GM12878 (cell line): ENCODE data around the gene CBR3. TPM values are rescaled to one million over a fixed set of nuclear protein-coding genes. Genes with fewer than 3 reads are reported as not detected.
A peak's percentile ranks its signal among the peaks of the same experiment; 100 is the strongest.

Source experiments
- ASH2L ChIP-seq: fragments of 300-600, 200-600 bp; sonication (generic); IDR thresholded peaks from 2 replicates; pipeline ENCODE4 v1.6.1; 2017; ENCODE audit warnings: low read depth, mild to moderate bottlenecking, borderline replicate concordance
- BHLHE40 ChIP-seq, 2 experiments: fragments of 450-650 bp in 1 of 2; IDR thresholded peaks; 2 replicates each; pipeline ENCODE4 v1.6.1; 2011 to 2017; ENCODE audit warnings: low read depth in 2 of 2, borderline replicate concordance in 1 of 2, improper control_type of control experiment in 1 of 2, low read length in 1 of 2, mild to moderate bottlenecking in 1 of 2
- CBX5 ChIP-seq: sonication (generic); IDR thresholded peaks from 2 replicates; pipeline ENCODE4 v1.6.1; 2016; ENCODE audit warnings: low read depth, moderate library complexity, mild to moderate bottlenecking, inconsistent platforms
- CREB1 ChIP-seq: IDR thresholded peaks from 2 replicates; pipeline ENCODE4 v1.6.1; 2012; ENCODE audit warnings: low read depth, mild to moderate bottlenecking, inconsistent platforms
- EGR1 ChIP-seq, 2 experiments: IDR thresholded peaks; 1 replicate in 1 of 2; 2 replicates in 1 of 2; pipeline ENCODE4 v1.6.1; 2011 to 2012; ENCODE audit warnings: low read depth in 2 of 2, low read length in 2 of 2, borderline replicate concordance in 1 of 2, mild to moderate bottlenecking in 1 of 2, moderate library complexity in 1 of 2
- EP300 ChIP-seq, 2 experiments: fragments of 150-350 bp in 1 of 2; IDR thresholded peaks; 2 replicates each; pipeline ENCODE4 v1.6.1; 2011 to 2012; ENCODE audit warnings: low read depth in 2 of 2, low read length in 2 of 2, borderline replicate concordance in 1 of 2, improper control_type of control experiment in 1 of 2, inconsistent platforms in 1 of 2; ENCODE audit not compliant: control insufficient read depth in 1 of 2
- EZH2 ChIP-seq: IDR thresholded peaks from 2 replicates; pipeline ENCODE4 v1.6.1; 2012; ENCODE audit warnings: low read depth, mild to moderate bottlenecking, control low read depth, inconsistent platforms, low read length, borderline replicate concordance; ENCODE audit not compliant: control insufficient read depth
- FOXM1 ChIP-seq: IDR thresholded peaks from 2 replicates; pipeline ENCODE4 v1.6.1; 2012; ENCODE audit warnings: low read depth, mild to moderate bottlenecking, inconsistent platforms, low read length, moderate library complexity
- GABPA ChIP-seq: IDR thresholded peaks from 2 replicates; pipeline ENCODE4 v1.6.1; 2014; ENCODE audit warnings: antibody characterized with exemption, low read depth, mild to moderate bottlenecking, inconsistent platforms
- HCFC1 ChIP-seq: fragments of 150-350 bp; IDR thresholded peaks from 2 replicates; pipeline ENCODE4 v1.6.1; 2014; ENCODE audit warnings: low read length
- HDAC6 ChIP-seq: fragments of 200-600 bp; sonication (generic); IDR thresholded peaks from one replicate; pipeline ENCODE4 v1.8.0; 2017; ENCODE audit warnings: antibody characterized with exemption; ENCODE audit not compliant: unreplicated experiment
- IRF4 ChIP-seq: IDR thresholded peaks from 2 replicates; pipeline ENCODE4 v1.6.1; 2011; ENCODE audit warnings: low read depth, low read length
- JUND ChIP-seq: IDR thresholded peaks from 2 replicates; pipeline ENCODE4 v1.6.1; 2012; ENCODE audit warnings: low read depth, mild to moderate bottlenecking, low read length, improper control_type of control experiment, moderate library complexity
- MEF2A ChIP-seq: IDR thresholded peaks from 2 replicates; pipeline ENCODE4 v1.6.1; 2011; ENCODE audit warnings: low read depth, mild to moderate bottlenecking, low read length, moderate library complexity; ENCODE audit not compliant: insufficient read depth
- MEF2B ChIP-seq: fragments of 450-650 bp; IDR thresholded peaks from 2 replicates; pipeline ENCODE4 v1.6.1; 2018; ENCODE audit warnings: mild to moderate bottlenecking, moderate library complexity; ENCODE audit not compliant: partially characterized antibody, poor library complexity, severe bottlenecking
- MTA2 ChIP-seq: fragments of 450-650 bp; IDR thresholded peaks from 2 replicates; pipeline ENCODE4 v1.6.1; 2016; ENCODE audit warnings: low read depth, mild to moderate bottlenecking, moderate library complexity
- NFXL1 ChIP-seq: fragments of 450-650 bp; IDR thresholded peaks from 2 replicates; pipeline ENCODE4 v1.6.1; 2017; ENCODE audit warnings: antibody characterized with exemption, mild to moderate bottlenecking, borderline replicate concordance
- NR2C1 ChIP-seq: fragments of 450-650 bp; IDR thresholded peaks from 2 replicates; pipeline ENCODE4 v1.6.1; 2017; ENCODE audit warnings: antibody characterized with exemption, mild to moderate bottlenecking, moderate library complexity
- NRF1 ChIP-seq: conservative IDR thresholded peaks from 2 replicates; pipeline ENCODE4 v1.6.1; 2011; ENCODE audit warnings: mild to moderate bottlenecking, low read depth, low read length, improper control_type of control experiment
- RELA ChIP-seq: fragments of 450-650 bp; IDR thresholded peaks from 2 replicates; pipeline ENCODE4 v1.8.0; 2014; ENCODE audit warnings: borderline replicate concordance; ENCODE audit not compliant: partially characterized antibody
- SPI1 ChIP-seq: IDR thresholded peaks from 2 replicates; pipeline ENCODE4 v1.6.1; 2011; ENCODE audit warnings: low read depth, mild to moderate bottlenecking, low read length, moderate library complexity, borderline replicate concordance; ENCODE audit not compliant: insufficient read depth
- STAT1 ChIP-seq: fragments of 450-650 bp; conservative IDR thresholded peaks from 2 replicates; pipeline ENCODE4 v1.6.1; 2014; ENCODE audit warnings: antibody characterized with exemption, mild to moderate bottlenecking
- TCF3 ChIP-seq: IDR thresholded peaks from 2 replicates; pipeline ENCODE4 v1.6.1; 2012; ENCODE audit warnings: low read depth, mild to moderate bottlenecking, low read length, borderline replicate concordance; ENCODE audit not compliant: insufficient read depth
- ZBED1 ChIP-seq: IDR thresholded peaks from 2 replicates; pipeline ENCODE4 v1.6.1; 2016; ENCODE audit warnings: borderline replicate concordance
- ZZZ3 ChIP-seq: IDR thresholded peaks from 2 replicates; pipeline ENCODE4 v1.6.1; 2011; ENCODE audit warnings: low read depth; ENCODE audit not compliant: control insufficient read depth, insufficient read length
- polyA plus RNA-seq, 11 experiments: library from polyadenylated mRNA; depleted of rRNA in 4 of 11; unstranded in 6 of 11; stranded (reverse) in 5 of 11; fragments of >200 nt; fragmentation: Nextera tagmentation in 4 of 11; fragmentation: Illumina TruSeq in 1 of 11; extraction: Ambion mirVana in 4 of 11; extraction: Trizol in 1 of 11; gene quantifications; 1 replicate in 1 of 11; 2 replicates in 10 of 11; pipeline versions ENCODE4 v1.2.1 to v1.2.3, GENCODE V29; 2011 to 2016; ENCODE audit warnings: inconsistent platforms in 2 of 11, missing spikeins in 2 of 11, low read depth in 1 of 11
- total RNA-seq, 4 experiments: library from RNA; depleted of rRNA in 3 of 4; stranded (reverse); fragments of >200 nt in 3 of 4; fragmentation: Illumina TruSeq in 1 of 4; extraction: Trizol in 1 of 4; gene quantifications; 2 replicates each; pipeline versions ENCODE4 v1.2.1 to v1.2.3, GENCODE V29; 2013 to 2021
- TF ChIP-seq, protein P1 (sequence below): fragments of 450-650 bp; formaldehyde crosslinking; IDR thresholded peaks from 2 replicates; pipeline ENCODE4 v1.5.0; 2022; ENCODE audit warnings: mild to moderate bottlenecking, missing genetic modification characterization
- TF ChIP-seq, protein P2 (sequence below): IDR thresholded peaks from 2 replicates; pipeline ENCODE4 v1.6.1; 2012; ENCODE audit warnings: low read length, inconsistent platforms

Gene CBR3
- total and polyA plus RNA-seq, 10 of the 15 experiments (the other 5 are each of a cell fraction or from before 2014, with no cell fraction given) = 0.48 to 17.2 (median 11.2) TPM

DNA sequence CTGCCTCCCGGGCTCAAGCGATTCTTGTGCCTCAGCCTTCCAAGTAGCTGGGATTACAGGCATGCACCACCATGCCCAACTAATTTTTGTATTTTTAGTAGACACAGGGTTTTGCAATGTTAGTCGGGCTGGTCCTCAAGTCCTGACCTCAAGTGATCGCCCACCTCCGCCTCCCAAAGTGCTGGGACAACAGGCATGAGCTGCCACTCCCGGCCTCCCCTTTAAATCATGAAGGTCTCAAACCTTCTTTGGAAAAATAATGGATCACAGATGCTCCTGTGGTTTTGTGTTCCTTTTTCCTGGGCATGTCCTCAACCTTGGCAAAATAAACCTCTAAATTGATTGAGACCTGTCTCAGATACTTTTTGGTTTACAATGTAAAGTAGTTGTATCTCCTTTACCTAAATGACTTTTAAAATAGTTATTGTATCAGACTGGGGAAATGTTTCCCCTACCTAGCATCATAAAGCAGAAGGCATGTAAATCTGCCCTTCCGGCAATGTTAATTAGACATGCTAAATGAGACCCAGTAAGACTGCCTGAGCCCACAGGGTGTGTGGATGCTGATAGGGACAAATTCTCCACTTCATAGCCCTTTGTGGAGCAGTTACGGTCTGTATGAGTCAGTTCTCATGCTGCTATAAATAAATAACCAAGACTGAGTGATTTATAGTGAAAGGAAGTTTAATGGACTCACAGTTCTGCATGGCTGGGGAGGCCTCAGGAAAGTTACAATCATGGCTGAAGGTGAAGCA lies 37.3 kb upstream of the CBR3 start (continued):
- TF ChIP-seq MEF2A (peak; percentile 88), BHLHE40 (IDR thresholded peaks at IDR 0.05; ENCODE audit: borderline replicate concordance in 1 of 2, low read depth in 2 of 2, low read length in 1 of 2) (no peak), FOXM1 (no peak), STAT1 (no peak), NFXL1 (no peak), JUND (no peak), CBX5 (no peak), SPI1 (no peak), CREB1 (no peak), RELA (no peak), NR2C1 (no peak), HCFC1 (no peak), HDAC6 (no peak), EZH2 (no peak), NRF1 (no peak), MTA2 (peak; percentile 87), IRF4 (no peak), ZBED1 (no peak), ASH2L (no peak), TCF3 (no peak), EP300 (IDR thresholded peaks at IDR 0.05; ENCODE audit: borderline replicate concordance in 1 of 2, control insufficient read depth in 1 of 2, low read depth in 2 of 2, low read length in 2 of 2) (no peak), MEF2B (peak; percentile 82), EGR1 (IDR thresholded peaks at IDR 0.05; ENCODE audit: borderline replicate concordance in 1 of 2, low read depth in 2 of 2, low read length in 2 of 2) (no peak), GABPA (no peak), ZZZ3 (no peak)
- TF ChIP-seq, protein P1, sequence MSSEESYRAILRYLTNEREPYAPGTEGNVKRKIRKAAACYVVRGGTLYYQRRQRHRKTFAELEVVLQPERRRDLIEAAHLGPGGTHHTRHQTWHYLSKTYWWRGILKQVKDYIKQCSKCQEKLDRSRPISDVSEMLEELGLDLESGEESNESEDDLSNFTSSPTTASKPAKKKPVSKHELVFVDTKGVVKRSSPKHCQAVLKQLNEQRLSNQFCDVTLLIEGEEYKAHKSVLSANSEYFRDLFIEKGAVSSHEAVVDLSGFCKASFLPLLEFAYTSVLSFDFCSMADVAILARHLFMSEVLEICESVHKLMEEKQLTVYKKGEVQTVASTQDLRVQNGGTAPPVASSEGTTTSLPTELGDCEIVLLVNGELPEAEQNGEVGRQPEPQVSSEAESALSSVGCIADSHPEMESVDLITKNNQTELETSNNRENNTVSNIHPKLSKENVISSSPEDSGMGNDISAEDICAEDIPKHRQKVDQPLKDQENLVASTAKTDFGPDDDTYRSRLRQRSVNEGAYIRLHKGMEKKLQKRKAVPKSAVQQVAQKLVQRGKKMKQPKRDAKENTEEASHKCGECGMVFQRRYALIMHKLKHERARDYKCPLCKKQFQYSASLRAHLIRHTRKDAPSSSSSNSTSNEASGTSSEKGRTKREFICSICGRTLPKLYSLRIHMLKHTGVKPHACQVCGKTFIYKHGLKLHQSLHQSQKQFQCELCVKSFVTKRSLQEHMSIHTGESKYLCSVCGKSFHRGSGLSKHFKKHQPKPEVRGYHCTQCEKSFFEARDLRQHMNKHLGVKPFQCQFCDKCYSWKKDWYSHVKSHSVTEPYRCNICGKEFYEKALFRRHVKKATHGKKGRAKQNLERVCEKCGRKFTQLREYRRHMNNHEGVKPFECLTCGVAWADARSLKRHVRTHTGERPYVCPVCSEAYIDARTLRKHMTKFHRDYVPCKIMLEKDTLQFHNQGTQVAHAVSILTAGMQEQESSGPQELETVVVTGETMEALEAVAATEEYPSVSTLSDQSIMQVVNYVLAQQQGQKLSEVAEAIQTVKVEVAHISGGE (CRISPR knock-in tag) = no peak
- TF ChIP-seq, protein P2, sequence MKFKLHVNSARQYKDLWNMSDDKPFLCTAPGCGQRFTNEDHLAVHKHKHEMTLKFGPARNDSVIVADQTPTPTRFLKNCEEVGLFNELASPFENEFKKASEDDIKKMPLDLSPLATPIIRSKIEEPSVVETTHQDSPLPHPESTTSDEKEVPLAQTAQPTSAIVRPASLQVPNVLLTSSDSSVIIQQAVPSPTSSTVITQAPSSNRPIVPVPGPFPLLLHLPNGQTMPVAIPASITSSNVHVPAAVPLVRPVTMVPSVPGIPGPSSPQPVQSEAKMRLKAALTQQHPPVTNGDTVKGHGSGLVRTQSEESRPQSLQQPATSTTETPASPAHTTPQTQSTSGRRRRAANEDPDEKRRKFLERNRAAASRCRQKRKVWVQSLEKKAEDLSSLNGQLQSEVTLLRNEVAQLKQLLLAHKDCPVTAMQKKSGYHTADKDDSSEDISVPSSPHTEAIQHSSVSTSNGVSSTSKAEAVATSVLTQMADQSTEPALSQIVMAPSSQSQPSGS = no peak
